ENCODE data around the gene VKORC1L1. TPM values are rescaled to one million over a fixed set of nuclear protein-coding genes. Genes with fewer than 3 reads are reported as not detected.
A peak's percentile ranks its signal among the peaks of the same experiment; 100 is the strongest.

VKORC1L1 gene
- total and polyA plus RNA-seq, 2 of the 8 experiments (the other 6 are each of a cell fraction or from before 2014, with no cell fraction given) = 12.7 to 45.3 TPM

DNA sequence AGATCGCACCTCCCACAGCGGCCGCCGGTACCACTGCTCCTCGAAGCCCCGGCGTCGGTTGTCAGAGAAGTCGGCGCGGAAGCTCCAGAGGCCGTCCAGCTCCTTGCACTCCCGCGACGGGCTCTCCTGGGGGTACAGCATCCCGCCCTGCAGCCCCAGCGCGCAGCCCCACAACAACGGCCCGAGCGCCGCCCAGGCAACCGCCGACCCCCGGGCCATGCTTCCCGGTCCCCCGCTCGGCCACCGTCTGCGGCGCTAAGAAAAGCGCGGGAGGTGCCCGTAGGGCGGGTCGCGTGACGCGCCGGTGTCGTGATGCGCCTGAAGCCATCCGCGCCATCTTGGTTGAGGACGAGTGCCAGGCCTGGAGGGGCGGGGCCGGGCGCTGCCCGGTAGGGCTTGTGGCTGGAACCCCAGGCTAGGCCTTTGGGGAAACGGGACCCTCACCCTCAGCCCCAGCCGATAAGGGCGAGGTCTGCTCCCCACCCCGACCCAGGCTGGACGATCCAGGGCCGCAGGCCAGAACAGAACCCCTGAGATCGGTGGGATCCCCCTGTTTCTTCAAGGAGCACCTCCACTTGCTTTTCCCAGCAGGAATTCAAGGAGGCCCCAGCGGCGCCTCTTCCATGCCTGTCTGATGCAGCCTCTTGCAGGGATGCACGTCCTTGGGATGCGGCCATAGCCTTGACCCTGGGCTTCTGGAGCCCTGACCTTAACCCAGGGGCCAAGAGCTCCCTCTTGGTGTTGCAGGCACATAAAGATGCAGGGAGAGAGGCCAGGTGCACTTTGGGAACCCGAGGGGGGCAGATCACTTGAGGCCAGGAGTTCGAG, 109.3 kb downstream of the VKORC1L1 start, which contains the start of gene GUSB (continued):
- no peak for TF ChIP-seq ATF2 (IDR thresholded peaks at IDR 0.05; ENCODE audit: low read length)
- TF ChIP-seq ASH2L (IDR thresholded peaks at IDR 0.05; ENCODE audit: low read length) = no peak
- TF ChIP-seq SP2 (IDR thresholded peaks at IDR 0.05; ENCODE audit: low read length) = no peak
- TF ChIP-seq POLR2AphosphoS5 (IDR thresholded peaks at IDR 0.05; ENCODE audit: low read depth, low read length) = peak; percentile 67
- TF ChIP-seq EZH2 (IDR thresholded peaks at IDR 0.05; ENCODE audit: low read depth, low read length, severe bottlenecking) = no peak
- TF ChIP-seq, protein P1, sequence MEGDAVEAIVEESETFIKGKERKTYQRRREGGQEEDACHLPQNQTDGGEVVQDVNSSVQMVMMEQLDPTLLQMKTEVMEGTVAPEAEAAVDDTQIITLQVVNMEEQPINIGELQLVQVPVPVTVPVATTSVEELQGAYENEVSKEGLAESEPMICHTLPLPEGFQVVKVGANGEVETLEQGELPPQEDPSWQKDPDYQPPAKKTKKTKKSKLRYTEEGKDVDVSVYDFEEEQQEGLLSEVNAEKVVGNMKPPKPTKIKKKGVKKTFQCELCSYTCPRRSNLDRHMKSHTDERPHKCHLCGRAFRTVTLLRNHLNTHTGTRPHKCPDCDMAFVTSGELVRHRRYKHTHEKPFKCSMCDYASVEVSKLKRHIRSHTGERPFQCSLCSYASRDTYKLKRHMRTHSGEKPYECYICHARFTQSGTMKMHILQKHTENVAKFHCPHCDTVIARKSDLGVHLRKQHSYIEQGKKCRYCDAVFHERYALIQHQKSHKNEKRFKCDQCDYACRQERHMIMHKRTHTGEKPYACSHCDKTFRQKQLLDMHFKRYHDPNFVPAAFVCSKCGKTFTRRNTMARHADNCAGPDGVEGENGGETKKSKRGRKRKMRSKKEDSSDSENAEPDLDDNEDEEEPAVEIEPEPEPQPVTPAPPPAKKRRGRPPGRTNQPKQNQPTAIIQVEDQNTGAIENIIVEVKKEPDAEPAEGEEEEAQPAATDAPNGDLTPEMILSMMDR (IDR thresholded peaks at IDR 0.05; ENCODE audit: control extremely low read depth in 1 of 3, insufficient read depth in 1 of 3, low read depth in 1 of 3, low read length in 3 of 3) = no peak
- no peak for TF ChIP-seq GABPA (IDR thresholded peaks at IDR 0.05; ENCODE audit: borderline replicate concordance, insufficient read depth, low read length)
- no peak for TF ChIP-seq SIRT6 (IDR thresholded peaks at IDR 0.05; ENCODE audit: low read length)
- peak; percentile 96 for TF ChIP-seq TAF7 (optimal IDR thresholded peaks at IDR 0.05; ENCODE audit: borderline replicate concordance, low read depth, low read length)
- TF ChIP-seq GTF2F1 (IDR thresholded peaks at IDR 0.05; ENCODE audit: borderline replicate concordance, low read depth, low read length) = 0 out of 2 replicates have a peak, but pooled peaks have one; percentile 22
- peak; percentile 80 for TF ChIP-seq USF2 (IDR thresholded peaks at IDR 0.05; ENCODE audit: low read length)
- TF ChIP-seq RNF2 (IDR thresholded peaks at IDR 0.05; ENCODE audit: borderline replicate concordance, low read depth, low read length, missing control alignments, poor library complexity, severe bottlenecking) = no peak
- no peak for TF ChIP-seq TEAD4 (IDR thresholded peaks at IDR 0.05; ENCODE audit: low read depth, low read length)
- peak; percentile 83 for TF ChIP-seq KDM4A (IDR thresholded peaks at IDR 0.05; ENCODE audit: low read depth, low read length, severe bottlenecking)
- TF ChIP-seq RFX5 (IDR thresholded peaks at IDR 0.05; ENCODE audit: borderline replicate concordance, low read depth, low read length) = no peak
- no peak for TF ChIP-seq POU5F1 (IDR thresholded peaks at IDR 0.05; ENCODE audit: low read depth, low read length)
